HCT116 (cell line): ENCODE measurements around the gene TMEM144. TPM values are rescaled to one million over a fixed set of nuclear protein-coding genes. Genes with fewer than 3 reads are reported as not detected.

Experiments
- ATAC-seq: fragments of 200-7000 bp; cut with Tn5 transposase; 2 replicates; pipeline ENCODE4 v1.9.1; 2020; ENCODE audit warnings: mild to moderate bottlenecking, moderate library complexity
- BruUV-seq: library from RNA; stranded (reverse); fragments of 400-500 nt; replicated peaks from 2 replicates; lab custom pipeline; 2021; lab: Mats Ljungman, UMichigan
- CTCF ChIA-PET: fragments of 300-600 bp; sonication (Branson Sonifier 250); formaldehyde crosslinking; loops from one replicate; lab custom pipeline; 2021; ENCODE audit warnings: antibody characterized with exemption; lab: Charles Lee
- POLR2A ChIA-PET: fragments of 300-600, 350-600 bp; sonication (Branson Sonifier 250); formaldehyde crosslinking; loops from one replicate; lab custom pipeline; 2021; ENCODE audit warnings: antibody characterized with exemption; lab: Charles Lee
- RAD21 ChIA-PET, 2 experiments: fragments of 300-600 bp; sonication (Branson Sonifier 250); formaldehyde crosslinking; loops; one replicate each; lab custom pipeline; 2023; ENCODE audit warnings: low total read pairs in 2 of 2; ENCODE audit not compliant: uncharacterized antibody in 2 of 2, unreplicated experiment in 2 of 2, low non-redundant PET in 1 of 2; lab: Charles Lee
- DNase-seq: peaks from one replicate; pipeline ENCODE4 v3.0.0-alpha.2; 2010; ENCODE audit warnings: low read depth, low spot score
- H2AFZ ChIP-seq: fragments of 200-600 bp; shearing (Covaris generic), sonication (generic); 2 replicates; pipeline ENCODE4 v1.6.1; 2017; ENCODE audit warnings: low read depth, mixed run types, mixed read lengths, antibody characterized with exemption, low read length; ENCODE audit not compliant: poor library complexity, severe bottlenecking
- H3K27ac ChIP-seq: 2 replicates; pipeline ENCODE4 v1.5.1; 2012; ENCODE audit warnings: low read depth, low read length
- H3K27me3 ChIP-seq: fragments of 200-600 bp; sonication (generic); 2 replicates; pipeline ENCODE4 v1.6.1; 2016; ENCODE audit warnings: mixed run types, low read length, mixed read lengths; ENCODE audit not compliant: insufficient read depth
- H3K36me3 ChIP-seq, 2 experiments: fragments of 200-500 bp in 1 of 2; fragments of 200-600 bp in 1 of 2; sonication (Bioruptor generic) in 1 of 2; sonication (generic) in 1 of 2; 2 replicates each; pipeline versions ENCODE4 v1.5.1 to v1.6.1; 2014 to 2016; ENCODE audit warnings: low read length in 2 of 2, inconsistent platforms in 1 of 2, mixed read lengths in 1 of 2, mixed run types in 1 of 2; ENCODE audit not compliant: insufficient read depth in 2 of 2, control insufficient read depth in 1 of 2
- H3K4me1 ChIP-seq, 2 experiments: fragments of 200-600 bp in 1 of 2; sonication (generic) in 1 of 2; 2 replicates each; pipeline versions ENCODE4 v1.5.1 to v1.6.1; 2012 to 2017; ENCODE audit warnings: low read length in 2 of 2, inconsistent platforms in 1 of 2, mild to moderate bottlenecking in 1 of 2, mixed read lengths in 1 of 2, mixed run types in 1 of 2, moderate library complexity in 1 of 2; ENCODE audit not compliant: insufficient read depth in 2 of 2, control insufficient read depth in 1 of 2
- H3K4me2 ChIP-seq: fragments of 200-600 bp; sonication (generic); 2 replicates; pipeline ENCODE4 v1.6.1; 2017; ENCODE audit warnings: mixed run types, low read length, mixed read lengths
- H3K4me3 ChIP-seq, 2 experiments: fragments of 200-600 bp in 1 of 2; sonication (generic) in 1 of 2; replicated peaks in 1 of 2; 2 replicates each; pipeline ENCODE4 v1.5.1; 2011 to 2016; ENCODE audit warnings: low read length in 2 of 2, control low read depth in 1 of 2, low read depth in 1 of 2, mild to moderate bottlenecking in 1 of 2, mixed read lengths in 1 of 2, mixed run types in 1 of 2
- H3K79me2 ChIP-seq: fragments of 200-600 bp; sonication (generic); 2 replicates; pipeline ENCODE4 v1.6.1; 2017; ENCODE audit warnings: mild to moderate bottlenecking, mixed run types, low read length, moderate library complexity, mixed read lengths; ENCODE audit not compliant: insufficient read depth
- H3K9ac ChIP-seq: fragments of 200-600 bp; sonication (generic); 2 replicates; pipeline ENCODE4 v1.6.1; 2016; ENCODE audit warnings: low read length, mixed read lengths
- H3K9me2 ChIP-seq: fragments of 200-600 bp; sonication (generic), shearing (Covaris generic); 2 replicates; pipeline ENCODE4 v1.6.1; 2017; ENCODE audit warnings: mixed run types, mild to moderate bottlenecking, moderate library complexity; ENCODE audit not compliant: insufficient read depth
- H3K9me3 ChIP-seq, 2 experiments: fragments of 200-500 bp in 1 of 2; fragments of 200-600 bp in 1 of 2; sonication (Bioruptor generic) in 1 of 2; sonication (generic) in 1 of 2; 2 replicates each; pipeline ENCODE4 v1.6.1; 2014 to 2017; ENCODE audit warnings: low read length in 2 of 2, mixed read lengths in 2 of 2, inconsistent platforms in 1 of 2, low read depth in 1 of 2, mild to moderate bottlenecking in 1 of 2, mixed run types in 1 of 2, moderate library complexity in 1 of 2; ENCODE audit not compliant: control insufficient read depth in 1 of 2, insufficient read depth in 1 of 2
- H4K20me1 ChIP-seq: fragments of 200-600 bp; sonication (generic), shearing (Covaris generic); 2 replicates; pipeline ENCODE4 v1.6.1; 2017; ENCODE audit warnings: mixed run types, mild to moderate bottlenecking, moderate library complexity; ENCODE audit not compliant: insufficient read depth
- CEBPB ChIP-seq: IDR thresholded peaks from 2 replicates; pipeline ENCODE4 v1.6.1; 2012; ENCODE audit warnings: low read depth
- EGR1 ChIP-seq: IDR thresholded peaks from 2 replicates; pipeline ENCODE4 v1.6.1; 2012; ENCODE audit warnings: low read depth
- ELF1 ChIP-seq: IDR thresholded peaks from 2 replicates; pipeline ENCODE4 v1.6.1; 2012; ENCODE audit warnings: low read depth, borderline replicate concordance
- EZH2 ChIP-seq: fragments of 200-600 bp; sonication (generic); IDR thresholded peaks from 2 replicates; pipeline ENCODE4 v1.6.1; 2017; ENCODE audit warnings: antibody characterized with exemption, mixed run types
- EZH2phosphoT487 ChIP-seq: fragments of 200-600 bp; IDR thresholded peaks from 2 replicates; pipeline ENCODE4 v1.6.1; 2018; ENCODE audit warnings: antibody characterized with exemption, borderline replicate concordance
- FOSL1 ChIP-seq: IDR thresholded peaks from 2 replicates; pipeline ENCODE4 v1.6.1; 2012; ENCODE audit warnings: low read depth
- POLR2AphosphoS5 ChIP-seq: IDR thresholded peaks from 2 replicates; pipeline ENCODE4 v1.6.1; 2011; ENCODE audit warnings: mild to moderate bottlenecking, low read depth, low read length, moderate library complexity
- RAD21 ChIP-seq: IDR thresholded peaks from 2 replicates; pipeline ENCODE4 v1.6.1; 2012; ENCODE audit warnings: low read depth, mild to moderate bottlenecking
- SP1 ChIP-seq: IDR thresholded peaks from 2 replicates; pipeline ENCODE4 v1.6.1; 2012; ENCODE audit warnings: low read depth
- YY1 ChIP-seq: IDR thresholded peaks from 2 replicates; pipeline ENCODE4 v1.6.1; 2011; ENCODE audit warnings: low read length, low read depth, moderate library complexity, mild to moderate bottlenecking; ENCODE audit not compliant: insufficient replicate concordance; ENCODE audit errors: extremely low read depth
- ZNF274 ChIP-seq: fragments of 200-500 bp; sonication (Bioruptor generic); IDR thresholded peaks from 2 replicates; pipeline ENCODE4 v1.6.1; 2014; ENCODE audit warnings: mild to moderate bottlenecking, low read depth, low read length, inconsistent platforms
- intact Hi-C: fragments of 100-400 bp; cut with micrococcal nuclease; formaldehyde crosslinking; loops from 2 replicates; pipeline ENCODE4 v1.10.0; 2022
- total RNA-seq: library from RNA; stranded (reverse); gene quantifications from one replicate; pipeline ENCODE4 v1.2.1, GENCODE V29; 2021; ENCODE audit not compliant: unreplicated experiment
- TF ChIP-seq, protein P1 (sequence below), 3 experiments: fragments of 200-600 bp in 1 of 3; sonication (generic) in 1 of 3; IDR thresholded peaks in 2 of 3; conservative IDR thresholded peaks in 1 of 3; 2 replicates each; pipeline ENCODE4 v1.5.1; 2012 to 2017; ENCODE audit warnings: low read depth in 2 of 3, low read length in 2 of 3, antibody characterized with exemption in 1 of 3, borderline replicate concordance in 1 of 3, control low read depth in 1 of 3, mild to moderate bottlenecking in 1 of 3, mixed read lengths in 1 of 3, mixed run types in 1 of 3, moderate library complexity in 1 of 3; ENCODE audit not compliant: insufficient read depth in 1 of 3
- TF ChIP-seq, protein P2 (sequence below): IDR thresholded peaks from 2 replicates; pipeline ENCODE4 v1.6.1; 2012
- TF ChIP-seq, protein P3 (sequence below): IDR thresholded peaks from 2 replicates; pipeline ENCODE4 v1.6.1; 2011; ENCODE audit warnings: mild to moderate bottlenecking, low read length, moderate library complexity; ENCODE audit not compliant: insufficient replicate concordance; ENCODE audit errors: extremely low read depth
- TF ChIP-seq, protein P4 (sequence below): IDR thresholded peaks from 2 replicates; pipeline ENCODE4 v1.6.1; 2012

The TMEM144 gene
- total RNA-seq, 1 experiment from 2014 or later, result 12.9 TPM

DNA sequence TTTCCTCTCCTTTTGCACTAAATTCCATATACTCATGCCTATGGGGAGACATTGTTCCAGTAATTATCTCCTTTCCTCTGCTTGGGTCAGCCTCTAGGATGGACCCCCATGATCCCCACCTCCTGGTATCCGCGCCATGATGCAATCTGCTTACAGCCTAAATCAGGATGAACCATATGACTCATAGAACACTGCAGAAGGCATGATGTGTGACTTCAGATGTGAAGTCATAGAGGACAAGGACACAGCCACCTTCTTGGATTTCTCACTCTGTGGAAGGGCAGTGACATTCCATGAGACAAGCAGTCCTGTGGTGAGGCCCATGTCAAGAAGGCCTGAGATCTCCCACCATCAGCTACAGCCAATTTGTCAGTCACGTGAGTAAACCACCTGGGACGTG, 9.0 kb upstream of the TMEM144 start:
- ATAC-seq (no peak), DNase-seq (no peak)
- TF ChIP-seq, protein P1, sequence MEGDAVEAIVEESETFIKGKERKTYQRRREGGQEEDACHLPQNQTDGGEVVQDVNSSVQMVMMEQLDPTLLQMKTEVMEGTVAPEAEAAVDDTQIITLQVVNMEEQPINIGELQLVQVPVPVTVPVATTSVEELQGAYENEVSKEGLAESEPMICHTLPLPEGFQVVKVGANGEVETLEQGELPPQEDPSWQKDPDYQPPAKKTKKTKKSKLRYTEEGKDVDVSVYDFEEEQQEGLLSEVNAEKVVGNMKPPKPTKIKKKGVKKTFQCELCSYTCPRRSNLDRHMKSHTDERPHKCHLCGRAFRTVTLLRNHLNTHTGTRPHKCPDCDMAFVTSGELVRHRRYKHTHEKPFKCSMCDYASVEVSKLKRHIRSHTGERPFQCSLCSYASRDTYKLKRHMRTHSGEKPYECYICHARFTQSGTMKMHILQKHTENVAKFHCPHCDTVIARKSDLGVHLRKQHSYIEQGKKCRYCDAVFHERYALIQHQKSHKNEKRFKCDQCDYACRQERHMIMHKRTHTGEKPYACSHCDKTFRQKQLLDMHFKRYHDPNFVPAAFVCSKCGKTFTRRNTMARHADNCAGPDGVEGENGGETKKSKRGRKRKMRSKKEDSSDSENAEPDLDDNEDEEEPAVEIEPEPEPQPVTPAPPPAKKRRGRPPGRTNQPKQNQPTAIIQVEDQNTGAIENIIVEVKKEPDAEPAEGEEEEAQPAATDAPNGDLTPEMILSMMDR (IDR thresholded peaks at IDR 0.05 in 2 of 3, conservative IDR thresholded peaks at IDR 0.05 in 1 of 3; ENCODE audit: borderline replicate concordance in 1 of 3, insufficient read depth in 1 of 3, low read depth in 2 of 3, low read length in 2 of 3), result no peak
- TF ChIP-seq SP1 (no peak), EZH2 (no peak), EGR1 (no peak), ELF1 (no peak), FOSL1 (no peak), RAD21 (no peak), YY1 (no peak), EZH2phosphoT487 (no peak), ZNF274 (no peak), POLR2AphosphoS5 (no peak), CEBPB (no peak)
- TF ChIP-seq, protein P2, sequence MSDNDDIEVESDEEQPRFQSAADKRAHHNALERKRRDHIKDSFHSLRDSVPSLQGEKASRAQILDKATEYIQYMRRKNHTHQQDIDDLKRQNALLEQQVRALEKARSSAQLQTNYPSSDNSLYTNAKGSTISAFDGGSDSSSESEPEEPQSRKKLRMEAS, result no peak
- TF ChIP-seq, protein P3, sequence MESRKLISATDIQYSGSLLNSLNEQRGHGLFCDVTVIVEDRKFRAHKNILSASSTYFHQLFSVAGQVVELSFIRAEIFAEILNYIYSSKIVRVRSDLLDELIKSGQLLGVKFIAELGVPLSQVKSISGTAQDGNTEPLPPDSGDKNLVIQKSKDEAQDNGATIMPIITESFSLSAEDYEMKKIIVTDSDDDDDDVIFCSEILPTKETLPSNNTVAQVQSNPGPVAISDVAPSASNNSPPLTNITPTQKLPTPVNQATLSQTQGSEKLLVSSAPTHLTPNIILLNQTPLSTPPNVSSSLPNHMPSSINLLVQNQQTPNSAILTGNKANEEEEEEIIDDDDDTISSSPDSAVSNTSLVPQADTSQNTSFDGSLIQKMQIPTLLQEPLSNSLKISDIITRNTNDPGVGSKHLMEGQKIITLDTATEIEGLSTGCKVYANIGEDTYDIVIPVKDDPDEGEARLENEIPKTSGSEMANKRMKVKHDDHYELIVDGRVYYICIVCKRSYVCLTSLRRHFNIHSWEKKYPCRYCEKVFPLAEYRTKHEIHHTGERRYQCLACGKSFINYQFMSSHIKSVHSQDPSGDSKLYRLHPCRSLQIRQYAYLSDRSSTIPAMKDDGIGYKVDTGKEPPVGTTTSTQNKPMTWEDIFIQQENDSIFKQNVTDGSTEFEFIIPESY, result no peak
- TF ChIP-seq, protein P4, sequence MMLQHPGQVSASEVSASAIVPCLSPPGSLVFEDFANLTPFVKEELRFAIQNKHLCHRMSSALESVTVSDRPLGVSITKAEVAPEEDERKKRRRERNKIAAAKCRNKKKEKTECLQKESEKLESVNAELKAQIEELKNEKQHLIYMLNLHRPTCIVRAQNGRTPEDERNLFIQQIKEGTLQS, result no peak
- no peaks in the 10 kb centered on the region for H3K79me2 ChIP-seq
- no peaks in the 10 kb centered on the region for H3K4me1 ChIP-seq
- no peaks in the 10 kb centered on the region for H3K36me3 ChIP-seq
- ChIA-PET CTCF (no interaction called here), RAD21 (no interaction called here), POLR2A (no interaction called here)
- H4K20me1 ChIP-seq, result no peaks in the 10 kb centered on the region
- H3K9ac ChIP-seq, result no peak overlapping the region
- no peak overlapping the region for H3K27ac ChIP-seq
- BruUV-seq, result no TSS peak
- H3K9me2 ChIP-seq, result no peaks in the 10 kb centered on the region
- no peaks in the 10 kb centered on the region for H3K27me3 ChIP-seq
- H2AFZ ChIP-seq, result no peak overlapping the region
- no peaks in the 10 kb centered on the region for H3K9me3 ChIP-seq
- intact Hi-C loops, result no loop called here
- H3K4me3 ChIP-seq, result no peak overlapping the region
- no peak overlapping the region for H3K4me2 ChIP-seq
